Tongue (tissue), 2 donors: Measurements from ENCODE around the gene CAMTA1. TPM values are rescaled to one million over a fixed set of nuclear protein-coding genes. Genes with fewer than 3 reads are reported as not detected.

Experiments
- DNase-seq: peaks from one replicate; pipeline ENCODE4 v3.0.0-alpha.2; 2015
- total RNA-seq: library from RNA; depleted of rRNA; stranded (reverse); fragments of >200 nt; gene quantifications from one replicate; pipeline ENCODE4 v1.2.3, GENCODE V29; 2014

Gene CAMTA1
- total RNA-seq, 1 donor from 2014 or later: 60.6 TPM

- DNase-seq: no peak
Measured at GRCh38 chr1:7641587-7642417, 856.5 kb downstream of the CAMTA1 start.

- DNase-seq: no peak
Measured at GRCh38 chr1:7642418-7642704, 857.1 kb downstream of the CAMTA1 start.

DNA sequence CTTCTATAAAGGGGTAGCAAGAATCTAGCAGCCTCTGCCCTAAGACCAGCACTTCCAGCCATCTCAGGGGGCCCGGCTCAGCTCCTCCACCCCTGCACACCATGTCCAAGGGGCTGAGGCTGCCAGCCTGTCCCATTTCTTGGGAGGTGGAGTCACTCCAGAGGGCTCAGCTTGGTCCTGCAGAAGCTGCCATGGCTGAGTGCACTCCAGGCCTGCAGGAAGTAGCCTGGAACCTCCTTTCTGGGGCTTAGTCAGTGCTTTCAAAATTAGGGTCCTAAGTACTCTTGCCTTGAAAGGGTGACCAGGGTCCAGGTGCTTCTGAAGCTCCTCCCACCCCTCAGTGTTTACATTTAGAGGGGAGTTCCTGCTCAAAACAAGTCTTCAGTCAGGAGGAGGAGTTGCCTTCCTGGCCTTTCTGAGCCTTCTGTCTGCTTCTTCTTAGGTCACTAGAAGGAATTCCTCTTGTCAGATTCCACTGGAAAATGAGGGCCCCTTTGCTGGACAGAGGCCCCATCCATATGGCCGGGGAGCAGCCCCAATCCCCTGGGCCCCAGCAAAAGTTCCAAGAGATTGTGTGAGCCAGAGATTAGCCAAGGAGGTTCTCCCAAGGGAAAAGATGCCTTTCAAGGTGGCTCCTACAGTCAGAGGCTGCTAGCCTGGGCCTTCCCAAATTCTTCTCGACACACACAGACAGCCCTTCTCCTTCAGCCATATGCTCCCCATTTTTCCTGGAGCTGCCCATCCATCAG lies 857.7 kb downstream of the CAMTA1 start:
- DNase-seq: no peak

DNA sequence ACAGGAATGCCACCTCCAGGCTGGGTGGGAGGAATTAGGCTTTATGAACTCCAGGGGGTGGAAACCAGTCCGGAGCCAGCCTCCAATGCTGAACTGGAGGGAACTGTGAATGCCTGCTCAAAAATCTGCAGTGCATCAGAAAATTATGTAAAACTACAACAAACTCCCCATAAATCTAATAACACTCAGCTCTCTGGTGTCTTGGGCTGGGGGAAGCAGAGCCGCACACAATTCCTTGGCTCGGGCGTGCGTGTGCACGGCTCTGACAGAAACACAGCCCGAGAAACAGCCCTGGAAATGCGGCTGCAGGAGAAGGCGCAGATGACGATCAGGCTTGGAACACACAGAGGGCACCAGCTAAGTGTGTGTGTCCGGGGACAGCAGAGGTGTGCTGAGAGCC lies 858.3 kb downstream of the CAMTA1 start:
- DNase-seq: no peak

GRCh38 chr1:7644086-7644485 lies 858.8 kb downstream of the CAMTA1 start:
- no peak for DNase-seq

DNA sequence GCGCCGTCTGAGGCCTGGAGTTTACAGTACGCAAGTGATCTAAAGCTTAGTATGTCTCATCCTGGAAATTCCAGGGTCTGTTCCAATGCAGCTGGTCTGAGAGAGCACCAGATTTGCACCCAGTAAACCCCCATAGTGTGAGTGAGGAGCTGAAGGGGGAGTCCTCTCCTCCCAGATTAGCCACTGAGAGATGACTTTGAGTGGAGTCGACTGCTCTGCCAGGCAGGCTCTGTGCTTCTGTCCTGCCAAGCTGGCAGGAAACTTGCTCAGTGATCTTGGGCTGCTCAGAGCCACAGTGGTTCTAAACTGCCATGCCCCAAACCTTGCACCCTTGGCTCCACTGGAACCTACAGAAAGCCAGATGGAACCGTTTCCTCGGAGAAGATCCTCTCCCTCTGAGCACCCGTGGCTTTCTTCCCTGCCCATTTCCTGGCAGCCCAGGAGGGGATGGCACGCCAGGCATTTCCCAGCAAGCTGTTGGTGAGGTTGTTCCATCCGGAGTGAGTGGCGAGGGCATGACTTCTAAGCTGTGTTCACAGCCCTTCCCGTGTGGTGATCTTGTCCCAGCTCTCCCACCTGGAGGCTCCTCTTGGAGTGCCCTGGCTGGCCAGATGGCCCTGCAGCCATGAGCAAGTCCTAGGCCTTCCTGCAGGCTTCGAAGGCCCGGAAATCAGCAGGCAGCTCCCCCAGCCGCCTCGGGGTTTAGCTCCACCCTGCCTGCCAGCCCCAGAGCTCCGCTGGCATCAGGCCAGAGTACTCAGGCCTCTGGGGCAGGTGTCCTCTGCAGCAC lies 859.9 kb downstream of the CAMTA1 start:
- DNase-seq: peak; percentile 69

GRCh38 chr1:7645751-7646048 lies 860.4 kb downstream of the CAMTA1 start:
- DNase-seq: no peak

DNA sequence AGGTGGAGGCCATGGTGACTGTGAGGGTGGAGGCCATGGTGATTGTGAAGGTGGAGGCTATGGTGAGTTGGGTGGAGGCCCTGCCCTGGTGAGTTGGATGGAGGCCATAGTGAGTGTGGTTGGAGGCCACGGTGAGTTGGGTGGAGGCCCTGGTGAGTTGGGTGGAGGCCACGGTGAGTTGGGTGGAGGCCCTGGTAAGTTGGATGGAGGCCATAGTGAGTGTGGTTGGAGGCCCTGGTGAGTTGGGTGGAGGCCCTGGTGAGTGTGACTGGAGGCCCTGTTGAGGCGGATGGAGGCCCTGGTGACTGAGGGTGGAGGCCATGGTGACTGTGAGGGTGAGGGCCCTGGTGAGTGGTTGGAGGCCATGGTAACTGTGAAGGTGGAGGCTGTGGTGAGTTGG lies 860.9 kb downstream of the CAMTA1 start:
- DNase-seq: no peak

- peak; percentile 79 for DNase-seq
Measured at GRCh38 chr1:7646981-7647901, 862.0 kb downstream of the CAMTA1 start.

DNA sequence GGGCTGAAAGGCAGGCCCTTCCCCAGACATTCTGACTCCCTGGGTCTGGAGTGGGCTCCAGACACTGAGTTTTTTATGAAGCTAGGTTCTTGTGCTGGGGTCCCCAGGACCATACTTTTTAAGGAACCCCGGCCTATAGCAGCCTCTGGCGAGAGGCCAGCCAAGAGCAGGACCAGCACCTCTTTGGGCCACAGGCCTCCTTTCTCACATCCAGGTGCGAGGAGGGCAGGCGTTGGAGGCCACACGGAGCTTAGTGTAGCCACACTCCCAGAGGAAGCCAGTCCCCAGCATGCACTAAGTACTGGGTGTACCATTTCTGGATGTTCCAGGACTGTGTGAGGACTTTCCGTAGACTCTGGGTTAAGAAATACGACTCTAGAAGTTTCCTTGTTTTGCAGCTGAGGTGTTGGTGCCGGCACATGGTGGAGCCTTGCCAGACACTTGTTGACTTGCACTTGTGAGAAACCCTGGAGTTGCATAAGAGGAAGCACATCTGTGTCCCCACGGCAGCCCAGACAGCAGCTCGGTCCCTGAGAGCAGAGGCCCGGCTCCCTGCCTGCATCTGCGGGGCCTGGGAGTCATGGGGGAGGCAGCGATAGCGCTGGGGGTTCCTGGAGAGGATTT lies 863.6 kb downstream of the CAMTA1 start:
- DNase-seq: peak; percentile 73

- DNase-seq: peak; percentile 40
Measured at GRCh38 chr1:7650801-7651200, 865.5 kb downstream of the CAMTA1 start.

DNA sequence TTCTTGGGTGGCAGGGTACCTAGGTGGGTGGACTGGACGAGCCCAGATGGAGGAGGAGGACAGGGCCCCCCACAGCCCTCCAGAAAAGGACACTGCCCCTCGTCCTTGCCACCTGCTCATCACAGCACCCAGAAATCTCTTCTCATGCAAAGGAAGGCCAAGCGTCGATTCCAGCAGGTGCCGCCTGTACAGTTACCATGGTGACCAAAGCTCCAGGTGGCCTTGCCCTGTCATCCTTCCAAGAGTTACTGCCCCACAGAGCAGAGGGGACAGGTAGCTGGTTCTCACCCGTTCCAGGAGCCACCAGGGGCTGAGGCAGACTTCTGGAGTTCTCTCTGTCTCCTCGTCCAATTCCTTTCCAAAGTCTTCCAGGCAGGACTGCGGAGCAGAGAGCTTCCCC lies 865.9 kb downstream of the CAMTA1 start:
- no peak for DNase-seq

- DNase-seq: no peak
Measured at GRCh38 chr1:7652061-7652460, 866.8 kb downstream of the CAMTA1 start.

DNA sequence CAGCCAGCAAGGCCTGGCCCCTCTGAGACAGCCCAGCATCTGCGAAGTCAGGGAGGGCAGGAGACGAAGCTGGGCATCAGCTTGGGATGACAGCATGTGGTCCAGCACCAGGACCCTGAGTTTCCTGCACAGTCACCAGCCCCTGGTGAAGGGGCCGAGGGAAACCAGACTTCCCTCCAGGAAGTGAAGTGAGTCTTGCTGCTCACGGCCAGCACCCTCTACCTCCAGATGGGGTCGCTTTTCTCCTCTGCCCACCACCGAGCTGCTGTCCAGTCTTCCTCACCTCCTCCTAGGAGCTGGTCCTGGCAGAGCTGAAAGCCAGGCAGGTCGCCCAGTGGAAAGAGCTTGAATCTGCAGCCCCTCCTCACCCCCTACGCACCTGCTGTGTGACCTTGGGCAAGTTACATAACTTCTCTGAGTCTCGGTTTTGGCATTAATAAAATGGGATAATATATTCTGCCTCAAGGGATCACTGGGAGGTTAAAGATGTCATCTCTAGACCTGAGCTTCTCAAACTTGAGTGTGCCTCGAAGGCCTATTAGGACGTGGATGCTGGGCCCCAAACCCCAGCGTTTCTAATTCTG lies 867.4 kb downstream of the CAMTA1 start:
- DNase-seq: no peak

DNA sequence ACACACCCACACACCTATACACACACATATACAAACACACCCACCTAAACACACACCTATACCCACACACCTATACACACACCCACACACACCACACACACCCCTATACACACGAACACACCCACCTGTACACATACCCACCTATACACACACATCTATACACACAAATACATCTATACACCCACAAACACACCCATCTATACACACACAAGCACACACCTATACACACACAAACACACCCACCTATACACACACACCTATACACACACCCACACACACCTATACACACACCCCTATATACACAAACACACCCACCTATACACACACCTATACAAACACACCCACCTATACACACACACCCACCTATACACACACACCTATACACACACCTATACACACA lies 869.5 kb downstream of the CAMTA1 start:
- DNase-seq: no peak

GRCh38 chr1:7655354-7655753 lies 870.1 kb downstream of the CAMTA1 start:
- no peak for DNase-seq

GRCh38 chr1:7656557-7657215 lies 871.4 kb downstream of the CAMTA1 start:
- DNase-seq: no peak

DNA sequence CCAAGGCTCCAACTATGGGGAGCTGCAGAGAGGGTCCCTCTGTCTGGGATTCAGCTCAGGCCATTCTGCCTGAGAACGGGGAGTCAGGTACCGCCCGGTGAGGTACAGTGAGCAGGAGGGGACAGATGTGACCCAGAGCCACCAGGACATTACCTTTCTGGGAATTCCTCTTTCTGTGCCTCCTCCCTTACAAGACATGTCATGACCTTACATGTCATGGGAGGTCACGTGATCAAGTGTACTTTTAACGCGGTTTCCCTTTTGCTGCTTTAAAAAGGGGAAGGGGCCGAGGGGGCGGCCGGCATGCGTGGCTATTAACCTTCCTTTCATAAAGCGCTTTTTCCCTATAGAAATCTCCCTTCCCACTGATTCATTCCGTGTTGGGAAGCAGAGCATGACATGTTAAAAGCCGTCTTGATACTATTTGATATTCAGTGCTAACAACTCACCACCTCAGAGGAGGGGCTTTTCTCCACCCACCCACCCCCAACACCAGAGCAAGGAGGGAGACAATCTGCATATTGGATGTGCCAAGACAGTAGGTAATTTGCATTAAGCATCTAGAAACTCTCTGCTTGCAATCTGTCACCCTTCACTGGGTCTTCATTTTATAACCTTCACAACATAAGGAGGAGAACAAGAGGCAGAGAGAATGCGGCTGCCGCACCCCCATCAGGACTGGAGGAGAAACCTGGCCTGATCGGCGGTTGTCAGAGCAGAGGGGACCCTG lies 872.2 kb downstream of the CAMTA1 start:
- DNase-seq: no peak

DNA sequence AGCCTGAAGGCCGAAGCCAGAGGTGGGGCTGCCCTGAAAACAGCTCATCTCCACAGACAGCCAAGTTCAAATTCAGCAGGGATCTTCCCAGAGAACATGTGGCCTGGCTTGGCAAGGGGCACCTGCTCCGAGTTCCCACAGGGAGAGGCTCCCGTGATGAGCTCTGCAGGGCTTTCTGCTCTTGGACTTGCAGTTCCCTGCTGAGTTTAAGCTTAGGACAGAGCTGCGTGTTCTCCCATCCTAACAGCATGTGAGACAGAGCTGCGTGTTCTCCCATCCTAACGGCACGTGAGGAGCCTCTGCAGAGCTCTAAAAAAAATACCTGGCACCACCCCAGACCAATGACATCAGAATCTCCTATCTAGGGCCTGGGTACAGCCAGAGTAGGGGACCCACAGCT lies 872.8 kb downstream of the CAMTA1 start:
- no peak for DNase-seq

DNA sequence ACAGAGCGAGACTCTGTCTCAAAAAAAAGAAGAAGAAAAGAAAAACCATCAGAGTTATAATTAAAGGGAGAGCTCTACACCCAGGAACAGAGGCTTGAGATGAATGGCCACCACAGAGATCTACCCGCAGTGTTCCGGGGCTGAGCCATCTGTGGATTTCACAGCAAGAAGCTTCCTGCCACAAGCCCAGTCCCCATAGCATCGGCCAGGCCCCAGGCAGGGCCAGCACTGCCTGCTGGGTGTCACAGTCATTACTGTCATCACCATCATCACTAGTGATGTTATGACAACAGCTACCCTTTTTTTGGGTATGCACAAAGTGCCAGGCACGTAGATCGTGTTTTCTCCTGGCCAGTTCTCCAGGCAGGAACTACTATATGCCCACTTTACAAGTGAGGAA lies 874.3 kb downstream of the CAMTA1 start:
- no peak for DNase-seq
